Stimulated activated CD8-positive, alpha-beta memory T cell treated with anti-CD3 and anti-CD28 coated beads, Interleukin-12 subunit alpha, Interleukin-12 subunit beta, amount 100 ng/mL, for 1 hour (primary cell): ENCODE measurements around the gene FLT4.
"Not testable (repeated sequence)": the region's sequence is repeated elsewhere in the genome, so short reads cannot be mapped to it uniquely, and the experiment has no call there.

Experiments used
- DNase-seq: peaks from one replicate; pipeline ENCODE4 v3.0.0-alpha.2; 2020; ENCODE audit warnings: low read depth

The FLT4 gene

GRCh38 chr5:180670157-180670556, 20.8 kb upstream of the FLT4 start:
- DNase-seq, result no peak

- no peak for DNase-seq
These were observed 20.3 kb upstream of the FLT4 start for GRCh38 chr5:180669661-180670060.

GRCh38 chr5:180668835-180669596, 19.6 kb upstream of the FLT4 start:
- DNase-seq, result no peak

GRCh38 chr5:180666812-180667211, 17.4 kb upstream of the FLT4 start:
- DNase-seq, result no peak

GRCh38 chr5:180665682-180666404, 16.4 kb upstream of the FLT4 start:
- DNase-seq, result no peak

GRCh38 chr5:180658774-180659564, 9.6 kb upstream of the FLT4 start:
- DNase-seq, result no peak

GRCh38 chr5:180655243-180655642, 5.8 kb upstream of the FLT4 start:
- not testable (repeated sequence) for DNase-seq

- DNase-seq, result no peak
These were observed 3.4 kb upstream of the FLT4 start for GRCh38 chr5:180652771-180653170.

- no peak for DNase-seq
These were observed 2.9 kb upstream of the FLT4 start for GRCh38 chr5:180652346-180652745.

- no peak for DNase-seq
These were observed 623 bp downstream of the FLT4 start for GRCh38 chr5:180648658-180649296.

GRCh38 chr5:180647941-180648500, 1.4 kb downstream of the FLT4 start:
- no peak for DNase-seq

GRCh38 chr5:180647465-180647864, 1.9 kb downstream of the FLT4 start:
- DNase-seq, result no peak

GRCh38 chr5:180646963-180647305, 2.5 kb downstream of the FLT4 start:
- DNase-seq, result no peak

- DNase-seq, result no peak
These were observed 3.0 kb downstream of the FLT4 start for GRCh38 chr5:180646289-180646962.

GRCh38 chr5:180645274-180646204, 3.9 kb downstream of the FLT4 start:
- no peak for DNase-seq

GRCh38 chr5:180644825-180645273, 4.6 kb downstream of the FLT4 start:
- DNase-seq, result no peak

- DNase-seq, result no peak
These were observed 5.1 kb downstream of the FLT4 start for GRCh38 chr5:180644129-180644824.

- DNase-seq, result no peak
These were observed 6.1 kb downstream of the FLT4 start for GRCh38 chr5:180643191-180643851.

- no peak for DNase-seq
These were observed 6.6 kb downstream of the FLT4 start for GRCh38 chr5:180642779-180643178.
